ENCODE data around the gene FAM234A.

Gene FAM234A

DNA sequence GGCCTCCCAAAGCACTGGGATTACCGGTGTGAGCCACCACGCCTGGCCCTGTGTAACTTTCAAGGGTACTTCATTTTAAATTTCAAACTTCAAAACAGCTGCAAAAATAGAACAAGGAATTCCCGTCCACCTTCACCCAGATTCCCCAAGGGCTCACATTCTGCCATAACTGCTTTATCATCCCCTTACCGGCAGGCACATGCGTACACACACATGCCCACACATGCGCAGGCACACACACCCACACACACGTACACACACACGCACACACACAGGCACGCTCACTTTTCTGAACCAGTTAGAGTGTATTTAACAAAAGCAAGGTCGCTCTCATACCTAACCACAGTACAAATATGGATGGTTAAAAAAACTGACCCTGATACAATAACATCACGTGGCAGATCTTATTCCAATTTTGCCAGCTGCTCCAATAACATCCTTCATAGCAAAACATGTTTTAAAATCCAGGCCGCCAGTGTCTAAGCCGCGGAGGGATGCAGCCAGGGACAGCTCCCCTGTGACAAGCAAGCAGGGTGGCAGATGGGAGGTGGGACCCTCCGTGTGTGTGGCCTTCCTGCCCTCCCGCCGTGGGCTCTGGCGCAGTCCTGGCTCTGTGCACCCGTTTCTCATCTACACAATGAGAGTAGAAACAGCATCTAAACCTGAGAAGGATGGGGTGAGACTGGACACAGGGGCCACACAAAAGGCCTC lies 71.5 kb downstream of the FAM234A start:
- no peak for DNase-seq

DNA sequence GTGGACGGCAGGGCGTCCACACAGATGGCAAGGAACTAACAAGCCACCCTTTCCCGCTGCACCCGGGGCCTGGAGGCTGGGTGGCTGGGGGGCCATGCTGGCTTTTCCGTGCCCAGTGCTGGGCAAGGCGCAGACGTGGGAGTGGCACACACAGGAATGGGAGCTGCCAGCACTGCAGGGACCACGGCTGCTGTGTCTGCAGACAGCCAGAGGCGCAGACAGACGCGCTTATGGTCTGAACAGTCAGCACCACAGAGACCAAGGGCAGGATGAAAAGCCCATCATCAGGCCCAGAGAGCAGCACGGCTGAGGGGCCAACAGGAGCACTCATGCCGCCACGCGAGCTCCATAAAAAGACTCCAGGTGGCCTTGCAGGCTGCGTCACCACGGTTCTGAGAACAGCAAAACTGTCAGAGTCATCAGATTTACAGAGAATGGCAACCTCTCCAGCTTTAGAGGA lies 72.3 kb downstream of the FAM234A start:
- DNase-seq: no peak

- DNase-seq: no peak
Observed at GRCh38 chr16:307691-308312, 73.2 kb downstream of the FAM234A start.

GRCh38 chr16:309476-309875 lies 74.9 kb downstream of the FAM234A start:
- no peak for DNase-seq

DNA sequence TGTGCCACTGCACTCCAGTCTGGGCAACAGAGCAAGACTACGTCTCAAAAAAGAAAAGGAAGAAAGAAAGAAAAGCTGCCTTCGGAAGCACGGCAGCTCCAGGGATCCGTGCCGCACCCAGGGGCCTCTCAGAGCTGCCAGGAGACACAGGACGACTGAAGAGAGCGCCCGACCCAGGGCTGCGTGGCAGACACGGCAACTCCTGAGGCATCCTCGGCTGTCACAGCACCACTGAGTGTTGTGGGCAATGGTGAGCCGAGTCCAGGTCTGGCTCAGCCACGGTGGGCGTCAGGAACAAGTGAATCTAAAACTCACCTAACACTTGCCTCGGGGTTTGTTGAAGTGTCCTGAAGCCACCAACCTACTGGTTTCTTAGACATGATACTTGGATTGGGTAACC lies 77.1 kb downstream of the FAM234A start:
- DNase-seq: no peak

DNA sequence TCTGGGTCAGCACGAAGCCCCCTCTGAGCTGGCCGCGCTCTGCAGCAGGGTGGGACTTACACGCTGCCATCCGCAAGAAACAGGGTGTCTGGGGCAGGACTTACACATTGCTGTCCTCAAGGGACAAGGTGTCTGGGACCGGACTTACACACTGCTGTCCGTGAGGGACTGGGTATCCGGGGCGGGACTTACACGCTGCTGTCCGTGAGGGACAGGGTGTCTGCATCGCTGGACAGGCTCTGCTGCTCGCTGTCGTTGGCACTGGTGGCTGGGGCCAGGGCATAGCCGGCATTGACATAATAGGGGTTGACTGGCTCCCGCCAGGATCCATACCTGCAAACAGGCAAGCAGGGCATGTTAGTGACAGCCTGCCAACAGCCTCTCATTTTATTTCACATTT lies 79.7 kb downstream of the FAM234A start:
- DNase-seq: no peak

DNA sequence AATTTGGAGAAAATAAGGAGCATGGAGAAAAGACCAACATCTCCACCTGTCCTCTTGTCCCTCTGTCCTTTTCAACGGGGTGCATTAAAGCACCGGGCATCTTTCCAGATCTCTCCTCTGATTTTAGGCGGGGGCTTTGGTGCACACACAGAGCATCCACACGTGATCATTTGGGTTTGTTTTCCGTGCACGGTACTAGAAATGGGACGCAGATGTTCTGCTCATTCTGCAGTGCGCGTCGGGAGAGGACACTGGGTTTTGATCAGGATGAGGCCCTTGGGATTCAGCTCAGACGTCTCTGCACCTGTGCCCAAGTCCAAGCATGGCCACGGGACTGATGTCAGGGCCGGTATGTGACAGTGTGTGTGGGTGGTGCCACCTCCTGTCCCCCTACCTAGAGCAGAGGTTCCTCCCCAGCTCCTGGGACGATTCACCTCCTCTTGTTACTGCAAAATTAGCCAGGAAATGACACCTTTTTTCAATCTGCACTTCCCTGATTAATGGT lies 80.2 kb downstream of the FAM234A start:
- DNase-seq: no peak
